NCI-H2196 (cell line): ENCODE data around the gene AOAH.
"Not testable (repeated sequence)": the region's sequence is repeated elsewhere in the genome, so short reads cannot be mapped to it uniquely, and the experiment has no call there.

Experiments
- DNase-seq: peaks from one replicate; lab custom pipeline; 2025; ENCODE audit not compliant: unreplicated experiment; lab: John Stamatoyannopoulos, UW

The AOAH gene

DNA sequence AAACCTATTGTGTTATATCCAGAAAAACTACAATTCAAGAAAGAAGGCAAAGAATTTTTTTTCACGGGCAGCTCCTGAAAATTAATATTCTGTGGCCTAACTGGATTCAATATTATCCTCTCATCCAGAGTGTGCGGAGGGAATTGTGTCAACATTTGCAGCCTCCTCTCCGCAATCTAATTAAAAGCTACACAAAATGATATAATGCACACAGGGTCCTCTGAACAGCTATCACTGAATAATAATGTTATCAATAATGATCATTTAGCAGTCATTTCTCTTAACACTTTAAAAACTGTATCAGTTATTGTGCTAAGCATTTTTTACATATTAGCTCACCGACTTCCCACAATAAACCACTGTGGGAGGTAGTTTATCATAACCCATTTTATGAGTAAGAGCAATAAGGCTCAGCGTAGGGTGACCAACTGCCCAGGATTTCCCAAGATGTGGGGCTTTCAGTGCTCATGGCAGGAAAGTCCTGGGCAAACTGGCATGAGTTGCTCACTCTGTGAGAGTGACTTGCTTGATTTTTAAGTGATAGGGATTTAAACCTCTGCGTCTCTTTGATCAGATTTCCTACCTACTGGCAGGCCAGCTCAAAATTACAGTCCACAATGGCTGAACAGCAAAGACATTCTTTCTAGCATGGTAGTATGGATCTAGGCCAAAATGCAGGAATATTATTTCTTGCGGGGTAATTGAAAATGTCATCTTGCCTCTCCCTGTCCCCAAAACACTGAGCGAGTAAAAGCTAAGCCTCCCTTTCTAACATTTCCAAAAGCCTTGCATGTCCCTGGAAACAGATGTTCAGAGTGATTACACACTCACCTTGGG is 65.7 kb downstream of the AOAH start:
- DNase-seq: no peak

DNA sequence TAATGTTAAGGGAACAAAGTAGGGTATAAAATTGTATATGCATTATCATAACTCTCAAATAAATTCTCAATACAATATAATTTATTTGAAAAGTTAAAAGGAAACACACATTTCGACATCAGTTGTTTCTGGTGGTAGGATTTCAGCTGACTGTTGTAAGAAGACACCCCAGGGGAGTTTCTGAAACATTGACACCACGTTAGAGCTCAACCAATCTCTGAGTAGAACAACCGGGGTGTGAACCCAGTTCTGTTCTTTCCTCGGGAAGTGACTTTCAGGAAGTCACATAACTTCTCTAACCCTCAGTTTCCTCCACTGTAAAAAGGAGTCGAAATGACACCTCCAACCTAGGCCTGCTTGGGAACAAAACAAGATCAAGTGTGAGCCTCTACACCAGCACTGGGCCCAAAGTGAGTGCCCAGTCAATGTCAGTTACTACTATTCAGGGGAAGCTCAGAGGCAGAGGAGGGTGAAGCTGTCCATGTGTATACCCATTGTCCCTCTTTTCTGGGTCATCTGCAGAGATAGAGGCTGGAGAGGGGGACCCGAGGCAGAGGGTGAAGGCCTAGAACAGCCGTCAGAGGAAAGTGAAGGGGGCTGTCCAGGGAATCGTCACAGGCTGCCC is 67.1 kb downstream of the AOAH start:
- no peak for DNase-seq

DNA sequence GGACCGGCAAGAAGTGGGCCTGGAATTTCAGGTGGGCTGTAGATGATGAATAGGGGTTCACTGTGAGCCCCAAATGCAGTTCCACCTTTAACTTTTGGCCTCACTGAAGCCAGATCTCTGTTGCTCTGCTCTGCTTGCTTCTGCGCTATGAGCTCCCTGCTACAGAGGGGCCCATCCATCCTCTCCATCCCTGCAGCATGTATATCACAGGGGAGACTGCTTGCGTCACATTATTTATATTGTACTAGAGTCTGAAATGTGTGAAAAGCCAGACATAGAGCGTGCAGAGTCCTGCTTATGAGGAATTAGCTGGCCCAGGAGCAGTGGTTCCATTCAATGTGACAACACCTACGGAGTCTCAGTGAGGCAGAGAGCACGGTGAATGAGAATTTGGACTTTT is 69.9 kb downstream of the AOAH start:
- DNase-seq: no peak

DNA sequence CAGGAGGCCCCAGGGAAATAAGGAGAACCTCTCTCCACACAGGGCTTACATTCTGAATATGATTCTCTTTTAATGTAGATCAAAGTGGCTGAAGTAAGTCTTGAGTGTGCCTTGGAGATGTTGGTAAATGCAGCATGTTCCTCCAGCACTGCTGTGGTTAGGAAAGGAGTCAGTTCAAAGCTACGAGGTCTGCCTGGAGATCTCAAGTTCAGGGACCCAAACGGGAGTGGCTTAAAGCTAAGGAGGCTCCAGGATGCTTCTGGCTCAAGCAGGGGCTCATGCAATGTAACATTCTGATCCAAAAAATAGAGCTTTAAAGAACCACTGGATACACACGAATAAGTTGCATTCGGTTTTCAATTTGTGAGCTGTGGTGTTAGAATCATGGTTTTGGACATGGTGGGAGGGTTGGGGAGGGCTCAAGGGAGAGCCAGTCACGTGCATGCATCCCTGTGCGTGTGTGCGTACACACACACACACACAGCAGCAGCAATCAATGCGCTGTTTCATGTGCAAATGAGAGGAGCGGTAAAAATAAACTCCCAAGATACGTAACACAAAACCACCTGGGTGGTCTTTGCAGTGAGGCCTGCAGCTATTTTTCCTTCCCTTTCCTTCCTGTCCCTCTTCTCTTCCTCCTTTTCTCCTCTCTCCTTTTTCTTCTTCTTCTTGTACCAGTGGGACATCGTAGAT is 70.5 kb downstream of the AOAH start:
- no peak for DNase-seq

DNA sequence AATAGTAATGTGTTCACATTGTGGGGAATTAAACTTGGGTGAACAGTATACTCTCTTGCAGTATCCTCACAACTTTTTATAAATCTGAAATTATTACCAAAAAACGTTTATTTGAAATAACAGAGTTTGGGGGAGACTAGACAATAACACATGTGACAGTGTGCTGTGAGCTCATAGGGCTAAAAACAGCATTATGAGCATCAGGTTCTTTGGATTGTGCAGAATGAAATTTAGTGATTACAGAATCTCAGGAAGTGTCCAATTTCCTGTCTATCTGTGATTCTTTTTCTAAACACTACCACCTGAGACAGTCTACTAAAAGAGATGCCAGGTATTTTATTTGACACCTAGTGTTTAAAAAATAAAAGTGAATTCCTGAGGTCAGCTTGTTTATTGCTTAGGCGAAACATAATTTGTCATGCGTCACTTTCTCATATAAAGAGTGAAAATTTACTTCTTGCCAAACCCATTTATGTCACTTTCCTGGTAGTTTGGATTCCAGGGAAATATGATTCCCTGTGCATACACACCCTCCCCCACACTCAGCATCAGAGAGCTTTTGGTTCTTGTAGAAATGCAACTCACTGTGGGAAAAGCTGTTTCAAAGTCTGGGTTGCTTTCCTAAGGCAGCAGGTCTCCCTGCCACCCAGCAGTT is 71.2 kb downstream of the AOAH start:
- DNase-seq: no peak

DNA sequence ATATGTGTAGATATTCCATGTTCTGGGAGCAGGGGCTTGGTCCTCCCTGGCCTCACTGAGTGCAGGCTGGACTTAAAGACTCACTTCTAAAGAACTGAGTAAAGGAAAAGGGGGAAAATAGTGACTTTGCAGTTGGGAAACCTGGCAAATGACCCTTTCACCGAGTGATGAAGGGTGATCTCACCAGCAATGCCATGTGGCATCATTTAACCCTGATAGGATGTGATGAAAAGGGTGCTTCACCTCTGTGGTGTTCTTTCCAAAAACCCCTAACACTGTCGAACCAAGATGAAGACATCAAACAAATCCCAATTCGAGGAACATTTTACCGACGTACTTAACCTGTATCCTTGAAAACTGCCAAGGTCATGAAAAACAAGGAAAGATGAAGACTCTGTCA is 71.9 kb downstream of the AOAH start:
- no peak for DNase-seq

DNA sequence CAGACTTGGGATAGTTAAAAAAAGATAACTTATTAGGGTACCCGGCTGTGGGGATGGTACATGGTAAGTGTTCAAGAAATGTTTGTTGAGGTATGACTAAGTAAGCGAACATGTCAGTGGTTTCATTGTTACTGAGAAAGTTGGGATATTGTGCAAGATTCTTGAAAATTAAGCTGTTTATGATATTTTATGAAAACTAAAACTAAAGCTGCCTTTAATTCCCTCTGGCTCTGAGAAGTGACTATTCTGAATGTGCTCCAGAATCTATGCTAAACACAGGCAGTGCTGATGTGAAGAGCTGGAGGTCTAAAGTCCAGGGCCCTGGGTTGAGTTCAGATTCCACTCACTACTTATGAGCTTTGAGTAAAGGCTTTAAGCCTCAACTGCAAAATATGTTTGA is 72.9 kb downstream of the AOAH start:
- no peak for DNase-seq

DNA sequence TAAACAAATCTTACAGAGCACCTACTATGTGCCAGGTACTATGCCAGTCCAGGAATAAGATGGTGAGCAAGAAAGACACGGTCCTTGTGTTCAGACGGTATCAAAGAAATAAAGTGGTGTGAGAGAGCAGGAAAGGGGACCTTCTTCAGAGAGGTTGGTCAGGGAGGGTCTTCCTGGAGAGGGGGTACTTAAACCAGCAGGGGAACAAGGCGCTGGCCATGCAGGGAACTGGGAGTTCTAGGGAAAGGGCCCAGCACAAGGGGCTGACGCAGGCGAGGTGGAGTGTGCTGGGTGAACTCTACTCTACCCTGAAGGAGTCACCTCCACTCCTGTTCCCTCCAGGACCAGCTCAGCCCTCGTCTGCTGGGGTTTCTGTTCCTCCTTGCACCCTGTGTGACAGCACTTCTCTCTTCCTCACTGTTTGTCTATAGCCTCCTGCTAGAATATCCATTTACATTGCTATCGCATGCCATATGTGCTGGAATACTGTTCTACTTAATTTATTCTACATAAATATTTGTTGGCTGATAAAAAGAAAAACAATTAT is 73.5 kb downstream of the AOAH start:
- DNase-seq: no peak

DNA sequence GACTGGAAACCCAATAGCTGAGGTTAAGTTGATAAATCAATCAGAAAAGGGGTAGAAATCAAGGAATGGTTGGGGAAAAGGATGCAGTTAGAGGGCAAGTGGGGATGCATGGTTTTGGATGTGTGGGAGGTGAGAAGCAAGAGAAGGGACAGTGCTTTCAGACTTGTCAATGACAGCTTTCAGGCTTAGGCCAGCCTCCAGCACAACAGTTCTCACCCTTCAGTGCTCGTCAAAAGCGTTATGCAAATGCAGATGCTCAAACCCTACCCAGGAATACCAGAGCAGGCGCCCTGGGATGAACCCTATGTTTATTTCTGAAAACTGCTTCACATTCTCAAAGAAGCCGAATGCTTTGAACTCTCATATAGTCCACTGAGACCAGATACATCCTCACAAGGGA is 74.0 kb downstream of the AOAH start:
- DNase-seq: no peak

DNA sequence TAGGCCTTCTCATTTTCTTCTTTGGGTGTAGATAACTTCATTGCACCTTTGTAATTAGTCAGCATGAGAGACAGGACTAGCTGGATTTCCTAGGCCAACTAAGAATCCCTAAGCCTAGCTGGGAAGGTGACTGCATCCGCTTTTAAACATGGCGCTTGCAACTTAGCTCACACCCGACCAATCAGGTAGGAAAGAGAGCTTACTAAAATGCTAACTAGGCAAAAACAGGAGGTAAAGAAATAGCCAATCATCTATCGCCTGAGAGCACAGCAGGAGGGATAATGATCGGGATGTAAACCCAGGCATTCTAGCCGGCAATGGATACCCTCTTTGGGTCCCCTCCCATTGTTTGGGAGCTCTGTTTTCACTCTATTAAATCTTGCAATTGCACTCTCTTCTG is 75.0 kb downstream of the AOAH start:
- DNase-seq: not testable (repeated sequence)

DNA sequence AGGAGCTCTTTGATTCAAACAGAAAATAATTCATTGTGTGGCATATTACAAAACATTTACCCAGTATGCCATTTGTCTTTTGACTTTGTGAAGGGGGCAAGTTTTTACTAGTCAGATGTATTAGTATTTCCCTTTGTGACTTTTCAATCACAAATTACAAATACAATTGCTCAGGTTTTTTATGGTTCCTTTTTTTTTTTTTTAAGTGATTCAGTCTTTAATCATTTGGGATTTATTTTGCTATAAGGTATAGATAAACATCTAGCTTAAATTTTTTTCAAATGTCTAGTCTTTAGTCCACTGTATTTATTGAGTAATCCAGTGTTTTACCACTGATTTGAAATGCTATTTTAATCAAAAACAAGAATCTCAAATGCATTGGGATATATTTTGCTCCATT is 75.9 kb downstream of the AOAH start:
- no peak for DNase-seq

DNA sequence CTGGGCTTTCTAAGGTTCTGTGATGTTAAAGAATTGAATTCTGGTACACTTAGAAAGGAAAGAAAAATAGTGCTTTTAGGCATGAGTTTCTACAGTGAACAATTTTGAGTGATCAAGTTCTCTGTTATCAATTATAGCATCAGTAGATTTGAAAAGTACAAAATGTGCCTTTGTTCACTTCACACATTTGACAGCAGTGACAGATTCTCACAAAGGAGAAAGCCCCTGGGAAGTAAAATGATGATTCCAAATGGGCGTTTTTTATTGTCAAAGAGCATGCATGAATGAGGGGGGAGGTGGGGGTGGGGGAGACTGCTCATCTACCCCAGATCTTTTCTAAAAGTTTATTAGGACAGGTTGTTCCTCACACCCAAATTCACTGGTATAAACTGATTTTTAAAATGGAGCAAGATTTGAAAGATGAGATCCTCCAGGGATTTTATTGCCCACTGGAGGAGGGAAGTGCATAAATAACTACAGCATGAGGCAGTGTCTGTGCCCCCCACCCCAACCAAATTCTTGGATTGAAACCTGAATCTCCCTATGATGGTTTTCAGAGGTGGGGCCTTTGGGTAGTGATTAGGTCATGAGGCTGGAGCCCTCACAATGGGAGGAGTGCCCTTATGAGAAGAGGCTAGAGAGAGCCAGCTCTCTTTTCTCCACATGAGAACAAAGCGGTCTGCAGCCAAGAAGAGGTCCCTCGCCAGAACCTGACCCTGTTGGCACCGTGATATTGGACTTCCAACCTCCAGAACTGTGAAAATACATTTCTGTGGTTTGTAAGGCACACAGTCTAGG is 79.5 kb downstream of the AOAH start:
- DNase-seq: no peak

DNA sequence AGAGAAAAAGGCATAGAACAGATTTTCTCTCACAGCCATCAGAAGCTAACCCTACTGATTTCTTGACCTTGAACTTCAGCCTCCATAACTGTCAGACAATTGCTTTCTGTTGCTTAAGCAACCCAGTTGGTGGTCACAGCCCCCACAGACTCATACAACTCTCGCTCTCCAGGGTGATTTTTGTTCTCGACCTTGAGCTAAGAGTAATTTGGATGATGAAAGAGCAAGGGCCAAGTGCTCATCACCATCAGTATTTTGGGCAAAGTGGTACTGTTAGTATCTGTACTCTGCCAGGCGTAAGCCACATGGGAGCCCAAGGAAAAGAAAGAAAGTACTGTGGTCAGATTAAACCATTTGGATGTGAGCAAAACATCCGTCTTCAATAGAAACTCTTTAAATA is 81.9 kb downstream of the AOAH start:
- no peak for DNase-seq

DNA sequence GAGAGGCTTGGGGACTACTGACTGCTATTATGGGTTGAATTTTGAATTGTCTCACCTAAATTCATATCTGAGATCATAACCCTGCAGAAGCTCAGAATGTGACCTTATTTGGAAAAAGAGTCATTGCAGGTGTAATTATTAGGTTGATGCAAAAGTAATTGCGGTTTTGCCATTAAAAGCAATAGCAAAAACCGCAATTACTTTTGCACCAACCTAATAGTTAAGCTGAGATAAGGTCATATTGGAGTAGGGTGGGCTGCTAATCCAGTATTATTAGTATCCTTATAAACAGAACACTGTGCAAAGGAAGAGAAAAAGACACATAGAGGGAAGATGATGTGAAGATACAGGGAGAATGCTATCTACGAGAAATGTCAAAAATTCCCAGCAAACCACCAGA is 82.3 kb downstream of the AOAH start:
- DNase-seq: no peak

DNA sequence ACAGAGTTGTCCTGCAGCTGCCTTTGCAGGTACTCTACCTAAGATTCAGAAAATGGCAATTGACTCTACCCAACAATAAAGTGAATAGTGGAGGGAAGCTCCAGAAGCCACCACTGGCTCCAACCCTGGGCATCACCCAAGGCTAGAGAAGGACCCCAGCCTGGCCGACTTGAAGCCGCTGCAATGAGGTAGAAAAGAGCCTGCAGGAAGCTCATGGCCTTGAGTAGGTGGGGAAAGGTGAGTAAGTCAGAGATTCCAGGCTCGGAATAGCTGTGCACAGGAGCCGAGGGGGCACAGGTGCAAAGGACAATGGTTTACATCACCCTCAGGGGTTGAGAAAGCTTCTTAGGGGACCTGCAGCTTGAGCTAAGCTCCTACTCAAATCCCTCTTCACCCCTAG is 83.6 kb downstream of the AOAH start:
- DNase-seq: no peak

DNA sequence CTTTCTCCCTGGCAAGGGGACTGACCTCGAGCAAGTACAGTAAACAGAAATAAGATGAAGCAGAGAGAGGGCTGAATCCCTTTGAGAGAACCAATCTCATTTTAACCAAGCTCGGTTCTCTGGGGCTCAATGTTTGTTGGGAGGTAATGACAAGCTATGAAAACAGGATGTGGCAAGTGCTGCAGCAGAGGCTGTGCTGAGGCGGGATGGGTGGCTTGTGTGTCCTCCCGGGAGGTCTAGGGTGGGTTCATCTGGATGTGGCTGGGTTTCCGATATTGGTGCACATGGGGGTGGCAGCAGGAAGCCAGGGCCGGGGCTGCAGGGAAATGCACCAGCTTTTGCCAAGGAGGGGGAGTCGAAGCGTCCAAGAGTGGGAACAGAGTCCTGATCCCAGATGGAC is 84.5 kb downstream of the AOAH start:
- no peak for DNase-seq

DNA sequence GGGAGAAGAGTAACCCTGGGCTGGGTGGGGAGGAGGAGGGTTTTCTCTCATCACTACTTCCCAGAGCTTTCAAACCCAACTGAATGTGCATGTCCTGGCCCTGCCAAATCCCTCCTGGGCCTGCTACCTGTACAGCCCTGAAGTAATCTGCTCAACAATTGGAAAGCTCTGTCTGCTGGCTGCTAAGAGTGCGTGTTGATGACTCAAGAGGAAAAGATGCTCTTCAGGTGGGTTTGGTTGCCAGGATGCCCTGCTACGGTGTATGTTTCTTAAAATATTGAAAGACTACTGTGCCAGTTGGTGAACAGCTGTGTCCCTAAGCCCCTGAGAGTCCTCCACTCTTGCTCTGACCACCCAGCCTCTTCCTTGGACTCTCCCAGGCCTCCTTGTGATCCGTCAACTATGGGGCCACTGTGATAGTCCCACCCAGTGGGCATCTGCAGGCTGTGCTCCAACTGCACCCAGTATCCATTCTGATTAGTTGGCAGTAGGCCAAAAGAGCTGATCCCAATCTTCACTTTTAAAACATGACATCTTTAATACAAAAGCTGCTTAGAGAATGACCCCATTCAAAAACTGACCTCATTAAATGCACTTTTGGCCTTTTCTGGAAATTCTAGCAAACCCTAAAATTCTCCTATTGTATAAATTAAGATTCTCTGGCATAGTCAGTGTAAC is 85.6 kb downstream of the AOAH start:
- no peak for DNase-seq

DNA sequence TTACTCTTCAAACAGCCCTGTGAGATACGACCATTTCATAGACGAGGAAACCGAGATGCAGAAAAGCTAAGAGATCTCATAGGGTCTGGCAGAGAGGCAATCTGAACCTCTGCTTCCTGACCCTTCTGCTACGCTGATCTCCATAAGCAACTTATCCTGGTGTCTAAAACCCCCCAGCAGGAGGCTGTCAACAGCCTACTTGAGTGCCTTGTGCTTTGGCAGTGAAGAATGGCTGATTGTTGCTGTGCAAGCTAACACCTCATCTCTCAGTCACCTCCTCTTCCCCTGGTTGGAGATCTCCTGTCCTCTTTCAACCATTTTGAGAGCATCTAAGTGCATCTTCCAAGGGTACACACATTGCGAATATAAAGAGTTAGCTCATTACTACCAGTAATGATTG is 86.2 kb downstream of the AOAH start:
- no peak for DNase-seq

DNA sequence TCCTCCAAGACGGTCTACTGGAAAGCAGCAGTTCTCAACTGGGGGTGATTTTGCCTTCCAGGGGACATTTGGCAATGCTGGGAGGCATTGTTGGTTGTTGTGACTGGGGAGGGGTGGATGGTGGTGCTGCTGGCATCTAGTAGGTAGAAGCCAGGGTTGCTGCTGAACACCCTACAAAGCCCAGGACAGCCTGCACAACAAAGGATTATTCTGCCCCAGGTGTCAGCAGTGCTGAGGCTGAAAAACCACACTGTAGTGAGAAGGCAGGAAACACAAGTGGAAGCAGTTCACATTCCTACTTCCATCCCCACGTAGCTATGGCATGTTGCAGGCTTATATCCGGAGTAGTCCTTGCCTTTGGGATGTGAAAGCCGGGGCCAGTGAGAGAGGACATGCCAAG is 86.9 kb downstream of the AOAH start:
- no peak for DNase-seq

DNA sequence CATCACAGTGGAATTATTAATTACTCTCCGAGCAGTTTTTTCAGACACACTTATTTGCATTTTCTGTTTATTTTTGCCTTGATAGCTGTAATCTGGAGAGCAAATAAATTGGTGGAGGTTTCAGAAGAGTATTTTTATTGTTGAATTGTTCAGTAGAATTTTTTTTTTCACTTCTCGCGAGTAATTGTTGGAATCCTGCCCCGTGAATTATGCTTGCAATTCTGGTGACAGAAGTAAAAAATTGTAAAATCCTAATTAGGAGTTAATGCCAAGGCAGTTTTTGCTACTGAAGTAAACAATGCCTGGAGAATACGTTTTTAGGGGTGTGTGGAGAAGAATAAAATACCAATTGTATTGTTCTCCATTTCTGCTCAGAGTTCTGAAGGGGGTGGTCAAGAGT is 88.2 kb downstream of the AOAH start:
- DNase-seq: no peak
